Adipose tissue (tissue), 3 donors: ENCODE measurements around the gene POP5. TPM values are rescaled to one million over a fixed set of nuclear protein-coding genes. Genes with fewer than 3 reads are reported as not detected.

Experiments
- polyA plus RNA-seq, 3 donors: library from polyadenylated mRNA; stranded (reverse); fragments of 200-250 nt; gene quantifications; one replicate each; pipeline ENCODE4 v1.2.3, GENCODE V29; 2013
- donor health status: healthy with polysubstance abuse.
- donor health status: Bipolar disorder and iron deficiency.
- donor health status: healthy.

POP5 gene
- polyA plus RNA-seq, 3 donors = 25.4 to 55.2 (median 50.0) TPM

Other genes with a start within 250 kb of the POP5 start
- gene MSI1, start 212.2 kb downstream of the POP5 start, polyA plus RNA-seq = 1 to 10 TPM in 1 of 3 donors, under 1 TPM in 1, not detected in 1; 0.45 to 1.1 TPM
- gene COX6A1, start 143.3 kb downstream of the POP5 start, polyA plus RNA-seq = 100 to 1,000 TPM; 424 to 983 (median 500) TPM
- gene TRIAP1, start 135.0 kb downstream of the POP5 start, polyA plus RNA-seq = 10 to 100 TPM; 29.0 to 34.4 (median 29.1) TPM
- gene GATC, start 135.0 kb downstream of the POP5 start, polyA plus RNA-seq = 10 to 100 TPM; 10.6 to 13.4 (median 12.3) TPM
- gene SRSF9, start 111.7 kb downstream of the POP5 start, polyA plus RNA-seq = 10 to 100 TPM; 68.8 to 95.0 (median 91.8) TPM
- 100 to 1,000 TPM; 137 to 522 (median 243) TPM for gene DYNLL1, start 85.3 kb downstream of the POP5 start, polyA plus RNA-seq
- 10 to 100 TPM; 17.8 to 38.9 (median 28.2) TPM for gene COQ5, start 52.2 kb downstream of the POP5 start, polyA plus RNA-seq
- 100 to 1,000 TPM in 2 of 3 donors, 10 to 100 TPM in 1; 54.4 to 141 (median 103) TPM for gene RNF10, start 47.0 kb downstream of the POP5 start, polyA plus RNA-seq
- 10 to 100 TPM in 1 of 3 donors, 1 to 10 TPM in 1, under 1 TPM in 1; 0.45 to 14.5 (median 6.2) TPM for gene CABP1, start 59.2 kb upstream of the POP5 start, polyA plus RNA-seq
- gene MLEC, start 105.7 kb upstream of the POP5 start, polyA plus RNA-seq = 10 to 100 TPM; 44.0 to 54.8 (median 45.1) TPM
- 10 to 100 TPM; 14.9 to 18.9 (median 15.2) TPM for gene UNC119B, start 129.1 kb upstream of the POP5 start, polyA plus RNA-seq
- gene ACADS, start 144.4 kb upstream of the POP5 start, polyA plus RNA-seq = 100 to 1,000 TPM in 1 of 3 donors, 10 to 100 TPM in 2; 49.1 to 194 (median 69.4) TPM